Measurements from ENCODE around the gene RPL13.

DNA sequence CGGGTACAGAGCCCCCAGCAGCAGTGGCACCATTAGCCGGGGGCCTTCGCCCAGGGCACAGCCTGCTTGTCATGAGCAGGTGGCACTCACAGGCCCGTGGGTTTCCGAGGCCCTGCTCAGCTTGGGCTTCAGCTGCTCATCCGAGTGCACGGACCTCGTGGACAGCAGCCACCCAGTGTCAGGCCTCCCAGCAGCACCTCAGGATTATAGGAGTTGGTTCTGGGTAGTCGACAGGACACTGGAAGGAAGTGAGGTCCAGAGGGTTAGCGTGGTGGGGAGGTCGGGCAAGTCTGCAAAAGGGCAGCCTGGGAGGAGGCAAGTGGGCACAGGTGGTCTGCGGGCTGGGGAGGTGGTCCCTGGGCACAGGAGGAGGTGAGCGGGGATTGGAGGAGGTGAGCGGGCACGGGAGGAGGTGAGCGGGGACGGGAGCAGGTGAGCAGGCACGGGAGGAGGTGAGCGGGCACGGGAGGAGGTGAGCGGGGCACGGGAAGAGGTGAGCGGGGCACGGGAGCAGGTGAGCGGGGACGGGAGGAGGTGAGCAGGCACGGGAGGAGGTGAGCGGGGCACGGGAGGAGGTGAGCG, 10.0 kb downstream of the RPL13 start:
- TF ChIP-seq, protein P1, sequence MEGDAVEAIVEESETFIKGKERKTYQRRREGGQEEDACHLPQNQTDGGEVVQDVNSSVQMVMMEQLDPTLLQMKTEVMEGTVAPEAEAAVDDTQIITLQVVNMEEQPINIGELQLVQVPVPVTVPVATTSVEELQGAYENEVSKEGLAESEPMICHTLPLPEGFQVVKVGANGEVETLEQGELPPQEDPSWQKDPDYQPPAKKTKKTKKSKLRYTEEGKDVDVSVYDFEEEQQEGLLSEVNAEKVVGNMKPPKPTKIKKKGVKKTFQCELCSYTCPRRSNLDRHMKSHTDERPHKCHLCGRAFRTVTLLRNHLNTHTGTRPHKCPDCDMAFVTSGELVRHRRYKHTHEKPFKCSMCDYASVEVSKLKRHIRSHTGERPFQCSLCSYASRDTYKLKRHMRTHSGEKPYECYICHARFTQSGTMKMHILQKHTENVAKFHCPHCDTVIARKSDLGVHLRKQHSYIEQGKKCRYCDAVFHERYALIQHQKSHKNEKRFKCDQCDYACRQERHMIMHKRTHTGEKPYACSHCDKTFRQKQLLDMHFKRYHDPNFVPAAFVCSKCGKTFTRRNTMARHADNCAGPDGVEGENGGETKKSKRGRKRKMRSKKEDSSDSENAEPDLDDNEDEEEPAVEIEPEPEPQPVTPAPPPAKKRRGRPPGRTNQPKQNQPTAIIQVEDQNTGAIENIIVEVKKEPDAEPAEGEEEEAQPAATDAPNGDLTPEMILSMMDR (IDR thresholded peaks at IDR 0.05) = no peak
- TF ChIP-seq POLR2A (IDR thresholded peaks at IDR 0.05) = no peak

Data from esophagus squamous epithelium (tissue), 4 donors.